ENCODE measurements around the gene ITPR2.

Gene ITPR2

GRCh38 chr12:26403601-26404000 is 429.4 kb downstream of the ITPR2 start:
- Histone ChIP-seq H3K9me3 (ENCODE audit: insufficient read depth, low read depth, low read length) (no peaks in the 10 kb centered on the region), H2AFZ (ENCODE audit: low read length) (no peak overlapping the region), H3F3A (ENCODE audit: low read depth) (no peaks in the 10 kb centered on the region), H3K9me2 (replicated peaks; ENCODE audit: low read depth, low read length) (no peaks in the 10 kb centered on the region), H3K27me3 (ENCODE audit: insufficient read depth, low read length, poor library complexity, severe bottlenecking) (no peaks in the 10 kb centered on the region), H3K9ac (ENCODE audit: low read depth, low read length, poor library complexity, severe bottlenecking) (no peak overlapping the region), H3K4me2 (ENCODE audit: low read depth, low read length, poor library complexity, severe bottlenecking) (no peak overlapping the region), H3K4me1 (ENCODE audit: insufficient read depth, low read length, poor library complexity, severe bottlenecking) (no peaks in the 10 kb centered on the region), H4K20me1 (ENCODE audit: insufficient read depth, low read length, poor library complexity, severe bottlenecking) (no peaks in the 10 kb centered on the region), H3K36me3 (ENCODE audit: insufficient read depth, low read length) (no peaks in the 10 kb centered on the region), H3K4me3 (ENCODE audit: low read length, poor library complexity, severe bottlenecking) (no peak overlapping the region), H3K79me2 (ENCODE audit: insufficient read depth, low read length) (no peaks in the 10 kb centered on the region)
- TF ChIP-seq CTCF (conservative IDR thresholded peaks at IDR 0.05; ENCODE audit: low read length) (no peak), EZH2phosphoT487 (IDR thresholded peaks at IDR 0.05; ENCODE audit: borderline replicate concordance) (no peak)

DNA sequence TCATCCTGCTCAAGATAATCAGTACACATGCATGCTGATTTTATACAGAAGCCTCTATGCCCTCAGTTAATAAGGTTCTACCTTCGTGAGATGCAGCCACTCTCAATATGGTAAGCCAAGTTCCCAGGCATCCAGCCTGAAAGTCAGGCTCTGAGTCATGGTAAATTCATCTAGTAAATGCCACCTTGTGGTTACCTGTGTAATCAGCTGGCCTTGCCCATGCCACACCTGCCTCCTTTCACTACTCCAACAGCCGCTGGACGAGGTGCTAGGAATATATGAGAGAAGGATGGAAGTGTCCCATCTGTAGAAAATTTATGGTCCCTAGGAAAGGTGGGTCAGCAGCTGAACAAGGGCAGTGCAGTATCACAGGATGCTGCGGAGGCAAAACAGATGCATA is 430.3 kb downstream of the ITPR2 start:
- no peaks in the 10 kb centered on the region for H3K9me3 ChIP-seq (ENCODE audit: insufficient read depth, low read depth, low read length)
- H3K36me3 ChIP-seq (ENCODE audit: insufficient read depth, low read length) = no peaks in the 10 kb centered on the region
- no peak overlapping the region for H2AFZ ChIP-seq (ENCODE audit: low read length)
- no peaks in the 10 kb centered on the region for H4K20me1 ChIP-seq (ENCODE audit: insufficient read depth, low read length, poor library complexity, severe bottlenecking)
- H3K9me2 ChIP-seq (replicated peaks; ENCODE audit: low read depth, low read length) = no peaks in the 10 kb centered on the region
- H3K27me3 ChIP-seq (ENCODE audit: insufficient read depth, low read length, poor library complexity, severe bottlenecking) = no peaks in the 10 kb centered on the region
- H3K4me1 ChIP-seq (ENCODE audit: insufficient read depth, low read length, poor library complexity, severe bottlenecking) = no peaks in the 10 kb centered on the region
- H3K4me2 ChIP-seq (ENCODE audit: low read depth, low read length, poor library complexity, severe bottlenecking) = no peak overlapping the region
- H3K9ac ChIP-seq (ENCODE audit: low read depth, low read length, poor library complexity, severe bottlenecking) = no peak overlapping the region
- no peaks in the 10 kb centered on the region for H3K79me2 ChIP-seq (ENCODE audit: insufficient read depth, low read length)
- H3F3A ChIP-seq (ENCODE audit: low read depth) = no peaks in the 10 kb centered on the region
- no peak overlapping the region for H3K4me3 ChIP-seq (ENCODE audit: low read length, poor library complexity, severe bottlenecking)
- peak; percentile 35 for TF ChIP-seq CTCF (conservative IDR thresholded peaks at IDR 0.05; ENCODE audit: low read length)
- TF ChIP-seq EZH2phosphoT487 (IDR thresholded peaks at IDR 0.05; ENCODE audit: borderline replicate concordance) = no peak

DNA sequence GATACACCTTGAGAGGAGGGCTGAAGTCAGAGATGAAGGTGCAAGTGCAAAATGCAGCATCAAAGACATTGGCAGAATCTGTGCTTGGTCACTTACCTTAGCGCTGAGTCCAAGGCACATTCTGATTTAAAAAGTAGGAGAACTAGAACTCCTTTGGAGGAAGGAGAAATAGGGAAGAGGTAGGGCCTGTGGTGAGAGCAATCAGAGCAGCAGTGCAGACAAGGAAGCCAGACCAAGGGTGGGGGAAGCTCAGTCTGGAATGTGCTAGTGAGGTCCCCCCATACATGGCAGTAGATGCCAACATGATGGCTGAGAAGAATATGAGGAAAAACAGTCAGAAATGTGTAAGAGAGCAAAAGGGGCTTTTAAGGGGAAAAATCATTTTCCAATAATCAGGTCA is 431.1 kb downstream of the ITPR2 start:
- Histone ChIP-seq H3K4me1 (ENCODE audit: insufficient read depth, low read length, poor library complexity, severe bottlenecking) (no peaks in the 10 kb centered on the region), H3K79me2 (ENCODE audit: insufficient read depth, low read length) (no peaks in the 10 kb centered on the region), H3K36me3 (ENCODE audit: insufficient read depth, low read length) (no peaks in the 10 kb centered on the region), H3K4me3 (ENCODE audit: low read length, poor library complexity, severe bottlenecking) (no peak overlapping the region), H2AFZ (ENCODE audit: low read length) (no peak overlapping the region), H3K4me2 (ENCODE audit: low read depth, low read length, poor library complexity, severe bottlenecking) (no peak overlapping the region), H3K9ac (ENCODE audit: low read depth, low read length, poor library complexity, severe bottlenecking) (no peak overlapping the region), H3K27me3 (ENCODE audit: insufficient read depth, low read length, poor library complexity, severe bottlenecking) (no peaks in the 10 kb centered on the region), H4K20me1 (ENCODE audit: insufficient read depth, low read length, poor library complexity, severe bottlenecking) (no peaks in the 10 kb centered on the region), H3K9me2 (replicated peaks; ENCODE audit: low read depth, low read length) (no peaks in the 10 kb centered on the region), H3F3A (ENCODE audit: low read depth) (no peaks in the 10 kb centered on the region), H3K9me3 (ENCODE audit: insufficient read depth, low read depth, low read length) (no peaks in the 10 kb centered on the region)
- TF ChIP-seq EZH2phosphoT487 (IDR thresholded peaks at IDR 0.05; ENCODE audit: borderline replicate concordance) (no peak), CTCF (conservative IDR thresholded peaks at IDR 0.05; ENCODE audit: low read length) (no peak)

Measured in Loucy (cell line).